GM19025 (cell line): ENCODE results near the gene ZBTB42.

Experiments used
- ATAC-seq: cut with Tn5 transposase; IDR thresholded peaks from one replicate; pipeline ENCODE4 v1.9.1; 2021; ENCODE audit warnings: mild to moderate bottlenecking, low read depth, moderate library complexity; ENCODE audit not compliant: unreplicated experiment

The ZBTB42 gene

DNA sequence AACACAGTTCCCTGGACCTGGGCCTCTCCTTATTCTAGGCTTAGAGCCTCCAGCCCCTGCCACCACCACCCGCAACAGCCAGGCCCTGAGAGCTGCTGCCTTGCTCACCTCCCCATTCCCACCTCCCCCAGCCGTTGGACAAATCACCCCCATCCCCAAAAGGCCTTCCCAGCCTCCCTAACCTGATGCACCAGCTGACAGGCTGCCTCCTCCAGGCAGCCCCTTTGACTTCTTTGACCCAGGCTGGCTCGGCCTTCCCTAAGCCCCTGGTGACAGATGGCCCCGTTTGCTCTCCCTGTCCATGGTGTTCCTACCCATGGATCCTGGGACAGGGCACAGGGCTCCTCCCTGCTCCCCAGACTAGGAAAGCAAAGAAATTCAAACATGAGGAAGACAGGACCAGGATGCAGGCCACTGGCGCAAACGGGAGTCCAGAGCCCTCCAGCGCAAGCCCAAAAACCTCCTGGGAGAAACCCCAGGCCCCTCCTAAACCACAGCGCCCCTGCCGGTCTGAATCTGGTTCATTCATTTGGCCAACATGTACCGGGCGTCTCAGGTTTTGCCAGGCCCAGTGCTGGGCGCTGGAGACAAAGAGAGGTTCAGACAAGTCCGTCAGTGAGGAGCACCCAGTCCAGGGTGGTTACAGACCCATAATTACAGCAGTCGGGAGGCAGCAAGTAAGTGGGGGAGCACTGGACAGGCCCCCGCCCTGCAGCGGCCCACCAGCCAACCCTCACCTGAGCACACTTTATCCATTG is 7.8 kb upstream of the ZBTB42 start:
- no peak for ATAC-seq

DNA sequence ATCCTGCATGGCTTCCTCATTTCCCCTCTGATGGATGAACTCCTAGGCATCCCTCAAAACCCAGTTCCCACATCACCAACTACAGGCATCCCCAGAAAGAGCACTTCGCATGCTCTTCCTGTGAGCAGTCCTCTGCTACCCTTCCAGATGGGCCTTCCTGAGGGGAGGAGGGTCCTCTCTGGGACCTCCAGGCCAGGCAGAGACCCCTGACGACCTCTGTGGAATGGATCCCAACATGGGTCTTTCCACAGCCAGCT is 7.3 kb upstream of the ZBTB42 start:
- ATAC-seq = no peak

- no peak for ATAC-seq
Observed at GRCh38 chr14:104794099-104794498, 6.8 kb upstream of the ZBTB42 start.

DNA sequence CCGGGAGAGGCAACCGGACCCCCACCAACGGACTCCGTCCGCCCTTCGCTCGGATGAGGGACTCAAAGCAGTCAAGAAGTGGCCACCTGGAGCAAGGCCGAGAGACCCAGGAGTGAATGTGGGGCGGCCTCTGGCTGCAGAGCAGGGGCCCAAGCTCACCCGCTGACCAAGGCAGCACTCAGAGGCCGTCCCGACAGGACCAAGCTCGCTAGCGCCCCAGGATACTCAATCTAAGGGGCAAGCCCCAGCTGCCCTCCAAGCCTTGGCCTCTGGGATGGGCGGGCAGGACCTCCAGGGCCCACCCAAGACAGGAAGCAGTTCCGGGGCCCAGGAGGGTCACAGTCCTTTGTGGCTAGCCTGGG is 6.3 kb upstream of the ZBTB42 start:
- peak; percentile 11 for ATAC-seq

- ATAC-seq = peak; percentile 40
Observed at GRCh38 chr14:104794993-104795780, 5.7 kb upstream of the ZBTB42 start, which contains the start of gene AKT1. Gene AKT1, minus strand, starts transcription at chr14:104795748. Its CDS starts 3,105 bp downstream, at chr14:104792643.

DNA sequence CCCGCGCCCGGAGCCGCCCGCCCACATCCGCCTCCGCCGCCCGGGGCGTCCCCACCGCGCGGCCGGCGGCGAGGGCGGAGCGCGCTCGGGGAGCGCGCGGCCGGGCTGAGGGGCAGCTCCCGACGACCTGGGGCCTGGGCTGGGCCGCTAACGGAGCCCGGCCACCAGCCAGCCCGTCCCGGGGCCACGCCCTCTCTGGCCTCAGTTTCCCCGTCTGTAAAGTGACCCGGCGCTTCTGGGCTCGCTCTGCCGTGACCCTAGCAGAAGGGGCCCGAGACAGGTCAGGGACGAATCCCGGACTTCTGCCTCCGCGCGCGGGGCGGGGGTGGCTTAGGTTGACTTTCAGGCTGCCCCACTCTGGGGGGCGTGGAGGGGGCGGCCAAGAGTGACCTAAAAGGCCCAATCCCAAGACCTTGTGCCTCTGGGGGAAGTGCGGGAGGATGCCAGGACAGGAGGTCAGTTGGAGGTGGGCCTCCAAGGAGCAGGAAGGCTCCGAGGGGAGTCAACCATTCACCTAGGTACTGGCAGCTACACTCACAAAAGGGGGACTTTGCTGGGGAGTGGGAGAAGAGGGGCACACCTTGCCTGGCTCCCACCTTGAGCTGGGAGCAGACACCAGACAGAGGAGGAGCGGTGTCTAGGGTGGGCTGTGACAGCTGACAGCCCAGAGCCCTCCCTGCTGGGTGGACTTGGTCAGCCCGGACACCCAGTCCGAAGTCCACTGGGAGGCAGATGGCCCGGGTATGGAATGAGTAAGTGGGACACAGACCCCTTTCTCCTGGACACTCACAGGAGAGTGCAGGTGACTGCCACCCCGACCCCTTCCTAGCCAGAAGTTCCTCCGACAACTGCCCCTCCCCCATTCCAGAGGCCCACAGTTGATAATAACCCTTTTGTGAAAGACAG is 4.9 kb upstream of the ZBTB42 start:
- peak; percentile 51 for ATAC-seq

DNA sequence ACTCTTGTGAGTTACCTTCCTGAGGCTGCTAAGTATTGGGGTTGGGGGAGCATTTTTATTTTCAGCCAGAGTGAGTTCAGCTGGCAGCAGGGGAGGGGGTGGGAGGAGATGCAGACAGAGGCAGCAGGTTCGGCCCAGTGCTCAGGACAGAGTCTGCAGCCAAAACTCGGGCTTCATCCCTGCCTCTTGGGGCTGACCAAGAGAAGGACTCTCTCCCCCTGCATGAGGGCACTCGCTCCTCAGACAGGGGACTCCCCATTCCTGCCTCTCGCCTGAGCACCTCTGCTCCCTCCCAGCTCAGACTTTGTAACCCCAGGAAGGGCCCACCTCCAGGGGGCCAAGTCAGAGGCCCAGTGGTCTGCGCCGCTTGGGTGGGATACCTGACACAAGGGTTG is 4.2 kb upstream of the ZBTB42 start:
- no peak for ATAC-seq

DNA sequence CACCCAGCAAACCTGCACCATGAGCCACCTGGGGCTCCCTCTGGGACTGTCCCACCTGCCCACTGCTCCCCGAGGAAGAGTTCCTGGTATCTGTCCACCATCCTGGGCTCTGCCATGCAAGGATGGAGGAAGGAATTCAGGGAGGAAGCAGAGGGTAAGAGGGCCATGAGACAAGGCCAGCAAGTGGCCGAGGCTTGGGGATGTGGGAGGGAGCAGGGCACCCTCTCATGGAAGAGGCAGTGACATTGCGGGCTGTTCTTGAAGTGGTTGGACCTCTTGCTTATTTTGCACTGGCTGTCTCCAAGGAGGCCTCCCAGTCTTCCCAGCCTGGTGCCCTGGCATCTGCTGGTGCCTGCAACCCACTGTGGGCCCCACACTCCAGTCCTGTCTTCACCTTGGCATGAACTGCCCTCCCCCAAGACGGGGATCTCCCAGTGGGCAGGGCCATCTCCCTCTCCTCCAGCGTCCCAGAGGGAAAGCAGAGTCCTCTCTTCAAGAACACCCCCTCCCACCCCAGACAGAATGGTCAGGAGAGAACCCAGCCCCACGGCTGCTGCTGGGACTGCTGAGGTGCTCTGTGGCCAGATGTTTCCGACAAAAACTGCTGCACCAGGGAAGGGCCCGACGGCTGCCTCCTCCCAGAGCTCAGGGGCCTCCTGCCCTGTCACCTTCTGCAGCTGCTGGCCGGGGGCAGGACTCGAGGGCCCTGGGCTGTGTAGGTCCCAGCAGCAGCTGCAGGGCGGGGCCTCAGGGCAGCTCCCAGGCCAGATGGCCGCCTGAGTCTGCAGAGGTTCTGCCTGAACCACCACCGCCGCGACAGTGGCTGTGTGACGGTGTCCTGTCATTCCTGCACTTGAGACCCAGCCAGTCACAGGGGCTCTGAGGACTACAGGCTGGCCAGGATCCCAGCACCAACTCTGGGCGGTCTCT is 3.5 kb upstream of the ZBTB42 start:
- no peak for ATAC-seq

DNA sequence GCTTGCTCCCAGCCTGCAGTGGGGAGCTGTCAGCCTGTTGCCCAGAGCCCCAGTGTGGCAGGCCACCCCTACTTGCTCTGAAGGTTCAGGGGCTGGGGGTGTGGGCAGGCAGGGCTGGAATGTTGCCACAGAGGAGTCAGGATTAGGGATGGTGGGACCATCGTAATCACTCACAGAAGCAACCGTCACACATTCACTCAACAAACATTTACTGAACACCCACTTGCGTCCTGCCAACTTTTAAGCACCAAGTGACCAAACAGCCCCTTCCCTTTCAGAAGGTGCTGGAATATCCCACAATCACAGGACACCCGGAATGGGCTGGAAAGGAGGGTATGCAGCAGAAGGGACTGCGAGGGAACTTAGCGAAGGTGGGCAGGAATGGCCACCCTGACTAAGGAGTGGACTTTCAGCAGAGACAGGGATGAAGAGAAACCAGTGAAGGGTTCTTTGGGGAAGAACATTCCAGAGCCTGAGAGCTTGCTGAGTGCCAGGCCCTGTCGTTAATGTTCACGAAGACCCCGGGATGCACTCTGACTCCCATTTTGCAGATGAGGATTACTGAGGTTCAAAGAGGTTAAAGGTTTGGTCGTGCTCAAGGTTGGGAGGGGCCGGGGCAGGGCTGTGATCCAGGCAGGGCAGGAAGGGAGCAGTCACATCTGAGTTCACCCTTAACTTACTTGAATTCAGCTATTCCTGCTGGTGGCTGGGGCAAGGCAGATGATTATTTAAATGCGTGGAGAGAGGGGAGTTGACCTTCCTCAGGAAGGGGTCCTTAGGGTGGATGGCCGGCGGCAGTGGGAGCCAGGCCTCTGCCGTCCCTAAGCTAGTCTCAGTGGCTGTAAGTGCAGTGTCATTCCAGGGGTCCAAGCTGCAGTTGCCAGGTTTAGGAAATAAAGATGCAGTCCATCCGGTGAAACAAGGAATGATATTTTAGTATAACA is 2.3 kb upstream of the ZBTB42 start:
- ATAC-seq = no peak

GRCh38 chr14:104799244-104800014 is 1.5 kb upstream of the ZBTB42 start:
- no peak for ATAC-seq

- ATAC-seq = peak; percentile 51
Observed at GRCh38 chr14:104800015-104800770, 708 bp upstream of the ZBTB42 start.

DNA sequence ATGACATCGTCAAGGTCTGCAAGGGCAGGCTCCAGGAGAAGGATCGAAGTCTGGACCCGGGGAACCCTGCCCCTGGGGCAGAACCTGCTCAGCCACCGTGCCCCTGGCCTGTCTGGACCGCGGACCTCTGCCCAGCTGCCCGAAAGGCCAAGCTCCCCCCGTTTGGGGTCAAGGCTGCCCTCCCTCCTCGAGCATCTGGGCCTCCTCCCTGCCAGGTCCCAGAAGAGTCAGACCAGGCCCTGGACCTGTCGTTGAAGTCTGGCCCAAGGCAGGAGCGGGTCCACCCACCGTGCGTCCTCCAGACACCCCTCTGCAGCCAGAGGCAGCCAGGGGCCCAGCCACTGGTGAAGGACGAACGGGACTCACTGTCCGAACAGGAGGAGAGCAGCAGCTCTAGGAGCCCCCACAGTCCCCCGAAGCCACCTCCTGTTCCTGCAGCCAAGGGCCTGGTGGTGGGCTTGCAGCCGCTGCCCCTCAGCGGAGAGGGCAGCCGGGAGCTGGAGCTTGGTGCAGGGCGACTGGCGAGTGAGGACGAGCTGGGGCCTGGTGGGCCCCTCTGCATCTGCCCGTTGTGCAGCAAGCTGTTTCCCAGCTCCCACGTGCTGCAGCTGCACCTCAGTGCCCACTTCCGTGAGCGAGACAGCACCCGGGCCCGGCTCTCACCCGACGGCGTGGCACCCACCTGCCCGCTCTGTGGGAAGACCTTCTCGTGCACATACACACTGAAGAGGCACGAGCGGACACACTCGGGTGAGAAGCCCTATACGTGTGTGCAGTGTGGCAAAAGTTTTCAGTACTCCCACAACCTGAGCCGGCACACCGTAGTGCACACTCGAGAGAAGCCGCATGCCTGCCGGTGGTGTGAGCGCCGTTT is 856 bp downstream of the ZBTB42 start:
- ATAC-seq = no peak

DNA sequence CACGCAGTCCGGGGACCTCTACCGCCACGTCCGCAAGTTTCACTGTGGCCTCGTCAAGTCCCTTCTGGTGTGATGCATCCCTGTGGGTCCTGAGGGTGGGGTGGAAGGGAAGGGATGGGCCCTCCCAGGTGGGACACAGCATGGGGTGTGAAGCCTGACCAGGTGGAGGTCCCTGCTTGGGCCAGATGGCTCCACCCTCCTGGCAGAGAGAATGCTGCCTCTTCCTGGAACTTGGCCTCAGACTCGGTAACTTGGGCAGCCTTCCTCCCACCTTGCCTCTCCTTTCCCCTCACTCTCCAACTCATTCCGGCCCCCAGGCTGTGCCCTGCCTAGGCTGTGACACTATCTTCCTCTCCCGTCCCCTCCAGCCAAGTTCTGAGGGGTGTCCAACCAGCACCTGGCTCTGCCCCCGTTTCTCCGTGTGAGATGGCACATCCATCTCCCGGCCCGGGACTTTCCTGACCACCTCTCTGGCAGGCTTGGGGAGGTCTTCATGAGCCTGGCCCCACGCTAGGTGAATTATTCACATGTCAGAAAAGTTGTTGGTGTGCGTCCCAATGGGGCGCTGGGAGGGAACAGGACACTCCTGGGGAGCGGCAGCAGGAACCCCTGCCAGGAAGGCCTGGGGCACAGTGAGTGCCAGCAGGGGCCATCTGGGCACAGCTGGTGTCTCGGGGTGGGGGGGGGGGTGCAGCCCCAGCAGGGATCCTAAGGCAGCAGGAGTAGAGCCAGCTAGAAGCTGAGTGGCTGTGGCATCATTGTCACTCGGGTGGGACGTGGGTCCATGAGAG is 1.7 kb downstream of the ZBTB42 start:
- ATAC-seq = no peak

DNA sequence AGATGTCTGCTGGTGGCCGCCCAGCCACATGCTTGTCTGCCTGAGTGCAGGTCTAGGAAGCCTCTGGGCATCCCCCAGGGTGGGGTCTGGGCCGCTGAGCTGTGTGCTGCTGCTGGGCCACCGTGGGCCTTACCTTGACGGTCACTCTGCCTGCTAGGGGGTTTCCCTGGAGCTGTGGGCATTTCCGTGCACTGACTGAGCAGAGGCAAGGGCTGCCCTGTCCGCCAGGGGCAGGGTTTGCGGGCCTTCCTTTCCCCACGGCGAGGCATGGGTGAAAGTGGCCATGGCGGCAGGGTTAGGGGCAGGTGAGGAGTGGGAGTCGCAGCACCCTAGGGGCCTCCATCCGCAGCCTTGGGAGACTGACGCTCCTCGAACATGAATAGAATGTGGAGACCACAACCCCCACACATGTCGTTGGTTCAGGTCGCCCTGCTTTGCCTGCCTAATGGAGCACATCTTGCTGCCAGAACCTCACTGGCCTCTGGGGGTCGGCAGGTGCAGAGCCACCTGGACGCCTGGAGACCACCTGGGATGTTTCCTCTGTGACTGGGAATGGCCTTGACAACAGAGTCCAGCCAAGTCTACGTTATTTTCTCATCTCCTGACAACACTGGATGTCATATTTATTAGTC is 2.5 kb downstream of the ZBTB42 start:
- ATAC-seq = no peak

DNA sequence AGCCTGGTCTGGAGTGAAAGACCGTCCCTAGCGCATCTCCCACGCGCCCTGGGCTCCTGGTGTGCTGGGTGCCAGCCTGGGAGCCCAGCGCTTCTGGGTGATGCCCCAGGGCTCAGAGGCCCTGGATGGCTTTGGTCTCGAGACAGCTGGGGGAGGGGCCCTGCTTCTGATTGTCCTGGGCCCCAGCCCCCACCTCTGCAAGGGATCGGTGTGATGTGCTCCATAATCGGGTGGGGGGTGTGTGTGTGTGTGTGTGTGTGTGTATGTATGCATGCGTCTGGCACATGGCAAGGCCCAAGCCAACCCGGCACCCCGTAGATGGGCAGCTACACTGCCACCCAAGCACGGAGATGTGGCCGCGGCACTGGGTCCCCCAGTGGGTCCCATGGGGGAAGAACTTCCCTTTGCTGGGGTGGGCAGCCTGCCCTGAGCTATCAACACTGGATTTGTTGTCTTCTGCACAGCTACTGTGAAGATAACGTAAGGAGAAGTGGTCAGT is 3.1 kb downstream of the ZBTB42 start:
- ATAC-seq = no peak
